GM18498 (cell line): Measurements from ENCODE around the gene FMO1.
A peak's percentile ranks its signal among the peaks of the same experiment; 100 is the strongest.
"Not testable (repeated sequence)": the region's sequence is repeated elsewhere in the genome, so short reads cannot be mapped to it uniquely, and the experiment has no call there.

Source experiments
- ATAC-seq: cut with Tn5 transposase; IDR thresholded peaks from one replicate; pipeline ENCODE4 v1.9.1; 2021; ENCODE audit warnings: mild to moderate bottlenecking, moderate library complexity; ENCODE audit not compliant: unreplicated experiment

FMO1 gene

DNA sequence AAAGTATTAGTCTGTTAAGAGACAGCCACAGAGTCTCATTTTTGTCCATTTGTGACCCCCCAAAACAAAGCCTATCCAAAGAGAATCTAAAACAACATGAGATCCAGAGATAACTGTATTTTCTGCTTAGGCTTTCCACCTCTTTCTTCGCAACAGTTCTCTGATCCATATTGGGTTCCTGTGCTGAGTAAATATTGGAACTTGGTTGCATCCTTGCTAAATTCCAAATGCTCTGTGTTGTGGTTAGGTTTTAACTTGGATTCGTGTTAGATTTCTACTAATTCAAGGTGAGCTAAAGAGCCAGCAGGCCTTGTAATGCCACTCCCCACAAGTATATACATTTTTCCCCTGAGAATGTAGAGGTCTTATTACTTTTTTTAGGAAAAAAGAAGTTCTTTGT, 29.2 kb downstream of the FMO1 start:
- no peak for ATAC-seq

GRCh38 chr1:171279234-171279633, 30.9 kb downstream of the FMO1 start:
- ATAC-seq, result no peak

DNA sequence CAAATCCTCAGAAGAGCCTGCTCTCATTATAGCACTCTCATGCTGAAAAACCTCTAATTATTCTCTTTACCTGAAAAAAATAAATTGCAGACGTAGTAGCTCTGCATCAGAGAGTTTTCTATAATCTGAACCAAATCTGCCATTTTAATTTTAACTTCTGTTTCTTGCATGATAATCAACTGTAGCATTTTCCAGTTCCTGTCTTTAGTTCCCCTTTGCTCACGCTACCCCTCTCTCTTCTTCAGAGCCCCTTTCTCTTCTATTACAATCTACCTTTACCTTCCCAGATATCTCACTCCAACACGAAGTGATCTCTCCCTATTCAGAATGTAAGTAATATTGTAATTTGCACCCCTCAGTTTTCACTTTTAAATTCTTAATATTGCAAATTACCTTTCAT, 31.4 kb downstream of the FMO1 start:
- no peak for ATAC-seq

DNA sequence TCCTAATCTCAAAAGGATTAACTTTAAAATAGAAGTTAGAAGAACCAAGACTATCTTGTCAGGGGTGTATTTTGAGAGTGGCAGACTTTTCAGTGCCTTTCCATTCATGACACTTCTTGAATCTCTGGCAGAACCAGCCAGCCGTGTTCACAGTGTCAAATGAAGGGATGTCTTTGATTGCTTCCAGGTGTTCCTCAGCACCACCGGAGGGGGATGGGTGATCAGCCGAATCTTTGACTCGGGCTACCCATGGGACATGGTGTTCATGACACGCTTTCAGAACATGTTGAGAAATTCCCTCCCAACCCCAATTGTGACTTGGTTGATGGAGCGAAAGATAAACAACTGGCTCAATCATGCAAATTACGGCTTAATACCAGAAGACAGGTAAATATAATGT, 32.3 kb downstream of the FMO1 start:
- ATAC-seq, result no peak

GRCh38 chr1:171286032-171286705, 37.9 kb downstream of the FMO1 start:
- ATAC-seq, result no peak

- ATAC-seq, result no peak
Observed at GRCh38 chr1:171290621-171291020, 42.3 kb downstream of the FMO1 start.

- ATAC-seq, result no peak
Observed at GRCh38 chr1:171292799-171293198, 44.5 kb downstream of the FMO1 start.

DNA sequence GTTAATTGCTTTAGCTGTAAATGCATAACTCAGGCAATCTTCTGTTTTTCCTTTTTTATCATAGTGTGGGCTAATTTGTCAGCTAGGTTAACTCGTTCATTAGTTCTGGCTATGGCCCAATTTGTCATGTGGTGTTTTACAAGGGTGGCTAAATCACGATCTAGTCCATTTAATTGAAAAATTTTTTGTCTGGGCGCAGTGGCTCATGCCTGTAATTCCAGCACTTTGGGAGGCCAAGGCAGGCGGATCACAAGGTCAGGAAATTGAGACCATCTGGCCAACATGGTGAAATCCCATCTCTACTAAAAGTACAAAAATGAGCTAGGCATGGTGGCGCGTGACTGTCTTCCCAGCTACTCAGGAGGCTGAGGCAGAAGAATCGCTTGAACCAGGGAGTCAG, 47.1 kb downstream of the FMO1 start:
- not testable (repeated sequence) for ATAC-seq

GRCh38 chr1:171295821-171296220, 47.5 kb downstream of the FMO1 start:
- ATAC-seq, result no peak

DNA sequence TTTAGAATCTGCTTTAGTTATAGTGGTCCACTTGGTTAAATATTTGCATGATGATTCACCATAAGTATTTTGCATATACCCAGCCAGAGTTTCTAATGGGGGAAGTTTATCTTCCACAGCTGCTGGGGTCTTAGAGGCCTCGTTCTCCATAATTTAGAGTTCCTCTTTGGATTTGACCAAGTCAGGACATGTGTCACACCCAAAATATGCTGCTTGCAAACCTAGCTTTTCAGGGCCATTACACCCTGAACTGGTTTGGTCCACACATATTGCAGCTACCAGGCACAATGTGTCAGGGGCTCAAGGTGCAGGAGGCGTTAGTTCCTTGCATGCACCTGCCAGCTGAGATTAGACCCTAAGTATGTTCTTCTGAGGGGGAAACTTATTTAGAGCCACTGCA, 48.6 kb downstream of the FMO1 start:
- ATAC-seq, result no peak

DNA sequence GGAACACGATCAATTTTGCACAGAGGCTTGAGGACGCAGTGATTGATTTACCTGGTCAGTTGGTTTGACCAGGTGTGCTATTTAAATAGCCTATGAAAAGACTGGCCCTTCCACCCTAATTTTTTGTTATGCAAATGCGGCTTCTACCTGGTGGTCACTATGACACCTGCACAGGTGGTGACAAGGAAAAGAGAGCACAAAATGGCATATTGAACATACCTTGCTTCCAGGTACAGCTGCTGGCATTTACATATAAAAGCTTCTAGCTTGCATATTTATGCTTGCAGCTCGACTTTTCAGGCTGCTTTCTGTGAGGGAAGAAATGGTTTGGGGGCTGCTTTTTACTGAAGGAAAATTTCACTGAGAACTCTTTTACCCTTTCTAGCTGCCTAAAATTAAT, 50.4 kb downstream of the FMO1 start:
- ATAC-seq, result no peak

GRCh38 chr1:171299342-171299741, 51.0 kb downstream of the FMO1 start:
- no peak for ATAC-seq

GRCh38 chr1:171300401-171300800, 52.1 kb downstream of the FMO1 start:
- ATAC-seq, result no peak

GRCh38 chr1:171310661-171311087, 62.4 kb downstream of the FMO1 start:
- ATAC-seq, result no peak

GRCh38 chr1:171311771-171312558, 63.7 kb downstream of the FMO1 start:
- ATAC-seq, result no peak

DNA sequence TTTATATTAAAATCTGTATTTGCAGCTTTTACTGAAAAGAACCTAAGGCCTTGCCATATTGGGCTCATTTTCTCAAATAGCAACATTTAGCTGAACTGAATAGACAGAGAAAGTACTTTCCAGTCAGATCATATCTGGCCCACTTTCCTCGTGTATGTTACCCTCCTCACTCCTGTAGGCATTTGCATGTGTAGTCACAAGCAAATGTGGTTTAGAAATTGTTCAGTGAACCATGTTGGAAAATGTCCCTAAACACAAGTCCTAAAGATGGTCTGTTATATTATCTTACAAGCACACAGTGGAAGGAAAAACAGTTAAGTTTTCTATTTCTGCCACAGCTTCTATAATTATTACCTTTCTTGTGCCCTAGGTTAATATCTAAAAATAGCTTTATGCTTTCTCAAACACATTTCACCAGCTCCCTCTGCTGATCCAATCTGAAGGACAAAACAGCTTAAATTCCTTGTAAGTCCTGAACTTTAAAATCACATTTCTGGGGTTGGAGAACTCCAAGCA, 65.1 kb downstream of the FMO1 start:
- ATAC-seq, result peak; percentile 55

DNA sequence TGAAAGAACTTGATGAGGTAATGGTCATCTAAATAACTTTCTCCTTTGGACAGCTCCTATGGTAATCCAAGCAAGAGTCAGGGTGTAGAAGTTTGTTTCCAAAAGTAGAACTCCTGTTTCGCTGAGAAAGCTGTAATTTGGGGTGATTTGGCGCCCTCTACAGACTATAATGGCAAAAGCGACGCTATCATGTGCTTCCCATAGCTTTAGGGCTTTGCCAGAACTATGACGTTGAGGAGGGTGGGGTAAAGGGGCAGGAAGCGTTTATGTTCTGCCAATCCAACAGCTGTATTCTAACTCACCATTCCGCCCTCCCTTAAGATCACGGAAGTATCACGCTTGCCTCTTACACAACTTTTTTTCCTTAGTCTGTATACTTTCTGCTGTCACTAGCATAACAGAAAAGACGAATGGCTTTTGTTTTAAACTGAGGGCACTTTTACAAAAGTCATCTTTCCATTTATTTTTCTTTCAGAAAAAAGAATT, 65.6 kb downstream of the FMO1 start, which contains the start of gene FMO4:
FMO4 (plus strand) TSS at position 349 of the 486 bp plus-strand sequence. CDS start 5,643 bp downstream, outside the sequence.
- peak; percentile 100 for ATAC-seq

DNA sequence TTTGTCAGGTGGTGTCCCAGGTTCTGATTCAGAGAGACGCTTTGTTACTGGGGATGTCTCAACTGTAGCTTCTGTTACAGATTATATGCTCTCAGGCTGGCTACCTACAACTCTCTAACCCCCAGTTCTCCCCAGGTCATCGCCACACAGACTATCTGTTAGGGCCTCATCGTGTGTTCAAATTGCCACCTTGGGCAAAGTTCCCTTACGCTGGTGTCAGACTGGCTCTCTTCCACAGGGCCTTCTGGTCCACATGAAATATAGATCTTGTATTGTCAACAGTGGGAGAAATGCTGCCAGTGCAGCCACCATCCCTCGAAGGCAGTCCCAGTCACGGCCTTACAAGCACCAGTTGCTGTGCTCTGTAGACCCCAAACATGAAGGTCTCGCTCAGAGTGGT, 81.0 kb downstream of the FMO1 start:
- no peak for ATAC-seq

GRCh38 chr1:171334024-171334640, 85.8 kb downstream of the FMO1 start:
- ATAC-seq, result no peak
